GM06990 (cell line): ENCODE results near the gene WDR26.

ENCODE experiments used
- DNase-seq: peaks from one replicate; pipeline ENCODE4 v3.0.0-alpha.2; 2011; ENCODE audit not compliant: insufficient read length; ENCODE audit errors: extremely low read depth
- H3K27me3 ChIP-seq: replicated peaks from 2 replicates; pipeline ENCODE4 v1.6.0; 2011; ENCODE audit warnings: low read length; ENCODE audit not compliant: control insufficient read depth, insufficient read depth
- H3K36me3 ChIP-seq: 2 replicates; pipeline ENCODE4 v1.5.1; 2011; ENCODE audit warnings: low read length; ENCODE audit not compliant: control insufficient read depth, insufficient read depth
- H3K4me3 ChIP-seq: replicated peaks from 2 replicates; pipeline ENCODE4 v1.5.1; 2011; ENCODE audit warnings: low read depth, mild to moderate bottlenecking, control low read depth, low read length
- TF ChIP-seq, protein P1 (sequence below): IDR thresholded peaks from 2 replicates; pipeline ENCODE4 v1.5.1; 2011; ENCODE audit warnings: low read length, control low read depth, mild to moderate bottlenecking, inconsistent platforms; ENCODE audit not compliant: insufficient read depth, poor library complexity, severe bottlenecking

Gene WDR26

GRCh38 chr1:224404916-224405603 lies 29.5 kb downstream of the WDR26 start:
- Histone ChIP-seq H3K27me3 (no peaks in the 10 kb centered on the region), H3K36me3 (peaks cover 8% of the 10 kb centered on the region), H3K4me3 (no peak overlapping the region)
- no peak for DNase-seq
- TF ChIP-seq, protein P1, sequence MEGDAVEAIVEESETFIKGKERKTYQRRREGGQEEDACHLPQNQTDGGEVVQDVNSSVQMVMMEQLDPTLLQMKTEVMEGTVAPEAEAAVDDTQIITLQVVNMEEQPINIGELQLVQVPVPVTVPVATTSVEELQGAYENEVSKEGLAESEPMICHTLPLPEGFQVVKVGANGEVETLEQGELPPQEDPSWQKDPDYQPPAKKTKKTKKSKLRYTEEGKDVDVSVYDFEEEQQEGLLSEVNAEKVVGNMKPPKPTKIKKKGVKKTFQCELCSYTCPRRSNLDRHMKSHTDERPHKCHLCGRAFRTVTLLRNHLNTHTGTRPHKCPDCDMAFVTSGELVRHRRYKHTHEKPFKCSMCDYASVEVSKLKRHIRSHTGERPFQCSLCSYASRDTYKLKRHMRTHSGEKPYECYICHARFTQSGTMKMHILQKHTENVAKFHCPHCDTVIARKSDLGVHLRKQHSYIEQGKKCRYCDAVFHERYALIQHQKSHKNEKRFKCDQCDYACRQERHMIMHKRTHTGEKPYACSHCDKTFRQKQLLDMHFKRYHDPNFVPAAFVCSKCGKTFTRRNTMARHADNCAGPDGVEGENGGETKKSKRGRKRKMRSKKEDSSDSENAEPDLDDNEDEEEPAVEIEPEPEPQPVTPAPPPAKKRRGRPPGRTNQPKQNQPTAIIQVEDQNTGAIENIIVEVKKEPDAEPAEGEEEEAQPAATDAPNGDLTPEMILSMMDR: no peak

DNA sequence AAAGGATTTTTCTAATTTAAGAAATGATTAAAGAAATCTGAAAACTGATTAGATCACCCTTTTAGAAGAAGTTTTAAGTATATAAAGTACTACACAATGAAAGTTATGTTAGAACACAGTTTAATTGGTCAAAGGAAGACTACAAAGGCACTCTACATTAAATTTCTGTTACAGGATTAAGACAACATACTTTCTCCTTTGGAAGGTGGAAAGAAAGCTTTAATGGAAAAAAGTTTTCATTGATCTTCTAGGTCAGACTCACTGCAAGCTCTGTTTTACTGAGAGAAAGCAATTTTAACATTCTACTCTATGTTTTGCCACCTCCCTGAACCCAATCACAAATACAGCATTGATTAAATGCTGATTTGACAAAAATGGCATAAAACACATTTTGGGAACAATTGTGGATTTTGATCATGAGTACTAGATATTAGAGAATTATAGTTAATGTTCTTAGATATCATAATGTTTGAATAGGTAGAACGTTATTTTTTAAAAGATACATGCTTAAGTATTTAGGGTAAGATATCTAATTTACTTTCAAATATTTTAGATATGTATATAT lies 32.0 kb downstream of the WDR26 start:
- DNase-seq: no peak
- Histone ChIP-seq H3K36me3 (peaks cover 8% of the 10 kb centered on the region), H3K4me3 (no peak overlapping the region), H3K27me3 (no peaks in the 10 kb centered on the region)
- TF ChIP-seq, protein P1: no peak

- DNase-seq: no peak
- H3K4me3 ChIP-seq: no peak overlapping the region
- no peaks in the 10 kb centered on the region for H3K27me3 ChIP-seq
- TF ChIP-seq, protein P1: no peak
- H3K36me3 ChIP-seq: peaks cover 8% of the 10 kb centered on the region
Measured at GRCh38 chr1:224399887-224400286, 34.7 kb downstream of the WDR26 start.

- Histone ChIP-seq H3K27me3 (no peaks in the 10 kb centered on the region), H3K36me3 (peaks cover 9% of the 10 kb centered on the region), H3K4me3 (no peak overlapping the region)
- no peak for DNase-seq
- TF ChIP-seq, protein P1: no peak
Measured at GRCh38 chr1:224393294-224393693, 41.3 kb downstream of the WDR26 start.

GRCh38 chr1:224392411-224393249 lies 42.0 kb downstream of the WDR26 start:
- Histone ChIP-seq H3K27me3 (no peaks in the 10 kb centered on the region), H3K36me3 (peaks cover 9% of the 10 kb centered on the region), H3K4me3 (no peak overlapping the region)
- no peak for DNase-seq
- TF ChIP-seq, protein P1: no peak
